OCI-M1 (cell line): Measurements from ENCODE around the gene LRRC3.
A peak's percentile ranks its signal among the peaks of the same experiment; 100 is the strongest.

ENCODE experiments used
- DNase-seq: peaks from one replicate; lab custom pipeline; 2025; lab: John Stamatoyannopoulos, UW

The LRRC3 gene

DNA sequence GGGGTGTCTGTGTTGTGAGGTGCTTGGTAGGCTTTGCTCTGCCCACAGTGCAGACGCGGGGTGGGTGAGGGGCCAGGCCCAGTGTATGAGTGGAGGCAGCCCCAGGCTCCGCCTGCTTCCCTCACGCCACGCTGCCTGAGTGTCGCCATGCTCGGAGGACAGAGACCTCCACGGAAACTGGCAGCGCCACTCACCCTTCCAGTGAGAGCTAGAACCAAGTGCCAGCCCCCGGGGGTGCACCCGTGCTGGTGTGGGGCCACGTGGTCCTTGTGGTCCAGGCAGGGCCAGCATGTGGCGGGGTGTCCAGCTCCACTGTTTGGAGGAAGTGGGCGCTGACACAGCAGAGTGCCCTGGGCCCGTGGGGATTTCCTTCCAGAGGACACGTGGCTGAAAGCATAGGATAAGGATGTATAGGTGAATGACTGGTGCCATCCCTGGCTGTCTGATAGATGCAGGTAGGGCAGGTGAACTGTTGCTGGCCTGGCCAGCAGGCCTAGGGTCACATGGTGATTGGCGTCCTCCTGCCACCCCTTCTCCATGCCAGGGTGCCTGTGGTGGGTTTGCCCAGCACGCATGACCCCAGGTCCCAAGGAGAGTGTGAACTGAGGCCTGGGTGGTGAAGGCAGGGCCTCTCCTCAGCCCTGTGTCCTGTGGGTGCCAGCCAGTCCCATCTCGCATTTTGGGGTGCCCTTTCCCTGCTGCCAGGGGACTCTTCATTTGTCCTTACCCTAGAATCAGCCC lies 3.8 kb downstream of the LRRC3 start:
- DNase-seq, result no peak

DNA sequence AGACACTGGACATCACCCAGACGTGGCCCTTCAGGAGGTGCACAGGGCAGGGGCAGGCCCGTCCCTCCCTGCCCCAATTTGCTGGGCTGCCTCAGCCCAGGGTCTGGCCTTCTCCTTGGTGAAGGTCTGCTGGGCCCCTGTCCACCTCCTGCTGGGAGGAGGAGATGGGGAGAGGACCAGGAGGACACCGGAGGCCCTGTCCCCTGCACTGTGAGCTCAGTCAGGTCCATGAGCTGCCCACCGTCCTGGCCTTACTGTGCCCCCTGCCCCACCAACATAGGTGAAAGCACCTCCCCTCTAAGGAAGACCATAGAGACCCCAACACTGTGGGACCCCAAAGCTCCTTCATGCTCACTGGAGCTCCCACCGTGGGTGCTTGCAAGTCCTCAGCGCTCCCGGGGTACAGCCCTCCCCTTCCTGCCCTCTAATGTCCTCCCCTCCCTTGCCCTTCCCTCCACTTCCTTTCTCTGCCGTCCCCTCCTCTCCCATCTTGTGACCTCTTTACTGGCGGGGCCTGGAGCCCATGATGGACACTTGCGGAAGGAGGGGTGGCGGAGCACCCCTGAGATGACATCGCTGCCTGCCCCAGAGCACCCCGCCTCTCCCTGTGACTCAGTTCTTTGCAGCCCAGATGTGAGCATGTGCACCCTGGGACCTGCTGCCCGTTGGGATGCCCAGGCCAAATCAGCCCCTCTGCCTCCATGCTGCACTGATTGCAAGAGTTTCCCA lies 4.6 kb downstream of the LRRC3 start:
- DNase-seq, result no peak

DNA sequence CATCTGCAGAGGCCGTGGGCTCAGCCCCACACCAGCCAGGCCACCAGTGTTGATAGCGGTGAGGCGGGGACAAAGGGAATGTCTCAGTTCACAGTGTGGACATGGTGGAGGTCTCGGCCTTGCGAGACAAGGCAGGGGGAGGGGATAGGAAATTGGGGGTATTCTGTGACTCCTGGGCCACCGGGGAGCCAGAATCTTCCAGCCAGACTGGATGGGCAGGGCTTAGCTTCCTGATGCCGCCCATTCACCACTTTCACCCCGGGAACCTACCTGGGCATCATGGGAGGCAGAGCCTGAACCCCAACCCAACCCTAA lies 5.1 kb downstream of the LRRC3 start:
- DNase-seq, result no peak

DNA sequence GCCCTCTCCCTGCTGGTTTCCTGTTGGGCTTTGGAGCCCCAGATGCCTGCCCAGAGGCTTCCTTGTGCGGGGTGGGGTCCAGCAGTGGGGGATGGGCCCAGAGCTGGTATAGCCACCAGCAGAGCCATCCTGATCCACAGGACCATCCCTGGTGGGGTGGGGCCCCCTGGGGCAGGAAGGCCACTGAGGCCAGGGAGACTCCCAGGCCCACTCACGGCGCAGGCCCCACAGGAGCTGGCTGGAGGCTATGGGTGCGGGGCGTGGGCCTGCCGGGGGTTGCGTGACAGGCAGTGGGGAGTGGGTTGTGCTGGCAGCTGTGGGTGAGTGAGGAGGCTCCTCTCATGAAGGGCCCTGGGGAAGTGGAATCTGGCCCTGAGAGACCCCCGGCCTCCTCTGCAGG lies 5.7 kb downstream of the LRRC3 start:
- no peak for DNase-seq

DNA sequence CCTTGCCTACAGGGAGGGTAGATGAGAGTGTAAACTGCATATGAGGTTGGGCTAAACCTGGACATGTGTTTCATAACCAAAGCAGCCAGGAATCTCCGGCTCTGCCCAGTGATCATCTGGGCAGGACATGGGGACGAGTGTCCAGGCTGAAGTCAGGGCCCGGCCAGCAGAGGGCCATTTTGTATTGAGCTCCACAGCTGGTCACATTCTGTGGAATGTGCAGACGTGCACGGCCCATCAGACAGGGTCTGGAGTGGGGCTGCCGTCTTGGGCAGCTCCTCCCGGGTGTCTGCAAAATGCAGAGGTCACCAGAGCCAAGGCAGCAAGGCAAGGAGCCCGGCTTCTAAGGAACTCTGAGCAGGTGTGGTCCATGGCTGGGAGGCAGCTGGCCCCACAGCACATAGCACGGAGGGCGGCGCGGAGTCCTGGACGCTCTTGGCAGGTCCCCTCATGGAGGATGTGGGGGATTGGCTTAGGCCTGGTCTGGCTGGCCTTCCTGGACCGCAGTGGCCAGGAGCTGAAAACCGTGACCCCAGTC lies 6.2 kb downstream of the LRRC3 start:
- peak; percentile 14 for DNase-seq

DNA sequence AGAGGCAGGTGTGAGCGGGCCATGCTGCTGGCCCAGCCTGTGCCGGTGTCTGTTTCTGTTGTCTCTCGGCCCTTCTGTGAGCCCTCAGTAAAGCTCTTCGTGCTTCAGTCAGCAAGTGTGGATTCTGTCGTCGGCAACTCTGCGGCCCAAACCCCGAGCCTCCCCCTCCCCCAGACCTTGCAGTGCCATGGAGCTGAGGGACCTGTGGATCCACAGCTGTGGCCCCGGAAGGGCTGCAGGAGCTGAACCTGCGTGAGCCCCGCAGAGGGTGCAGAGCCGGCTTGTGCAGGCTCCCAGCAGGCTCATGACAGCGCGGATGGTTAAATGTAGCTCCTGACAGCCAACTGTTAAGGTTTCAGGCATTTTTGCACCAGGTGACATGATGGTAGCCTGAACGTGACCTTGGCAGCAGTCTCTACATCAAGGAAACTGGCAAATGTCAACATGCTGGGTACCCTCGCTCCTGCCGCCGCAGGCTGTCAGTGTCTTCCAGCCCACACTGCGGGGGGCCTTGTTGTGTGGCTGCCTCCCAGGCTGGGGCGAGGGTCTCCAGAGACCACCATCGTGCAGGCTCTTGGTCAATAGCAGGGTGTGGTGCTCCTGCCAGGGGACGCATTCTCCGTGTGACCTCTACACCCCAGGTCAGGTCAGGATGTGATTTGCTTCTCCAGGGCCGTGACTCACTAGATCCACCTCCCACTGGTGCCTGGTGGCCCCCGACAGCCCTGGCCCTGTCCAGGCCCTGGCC lies 7.0 kb downstream of the LRRC3 start:
- DNase-seq, result no peak

DNA sequence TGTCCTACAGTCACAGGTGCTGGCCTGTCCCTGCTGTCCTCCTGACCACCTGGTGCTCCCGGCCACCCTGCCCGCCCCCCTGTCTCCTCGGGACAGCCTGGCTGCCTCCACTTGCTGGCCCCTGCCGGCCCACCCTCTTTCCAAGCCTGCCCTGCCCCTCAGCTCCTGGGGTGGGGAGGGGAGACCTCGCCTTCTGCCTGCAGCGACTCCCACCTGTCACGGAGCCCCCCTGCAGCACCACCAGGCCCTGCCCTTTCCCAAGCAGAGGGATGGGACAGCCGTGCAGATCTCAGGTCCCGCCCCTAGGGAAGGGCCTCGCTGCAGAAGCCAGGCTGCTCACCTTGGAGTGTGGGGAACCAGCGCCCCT lies 7.5 kb downstream of the LRRC3 start:
- no peak for DNase-seq

DNA sequence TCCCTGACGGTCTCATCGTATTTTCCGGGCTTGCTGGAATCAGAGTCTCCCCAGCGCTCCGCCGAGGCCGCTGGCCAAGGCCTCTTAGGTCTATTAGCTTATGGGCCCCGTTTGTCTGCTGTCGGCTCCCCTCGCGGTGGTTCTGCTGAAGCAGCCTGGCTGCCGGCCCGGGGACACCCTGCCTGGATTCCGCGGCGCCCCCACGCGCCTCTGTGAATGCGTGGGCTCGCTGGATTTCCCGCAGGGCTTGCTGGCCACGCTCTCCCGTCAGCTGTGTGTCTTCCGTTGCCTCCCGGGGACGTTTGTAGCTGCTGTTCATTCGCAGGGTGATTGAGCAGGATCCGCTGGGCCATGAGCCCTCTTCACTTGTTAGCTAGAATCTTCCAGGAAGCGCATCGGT lies 8.4 kb downstream of the LRRC3 start:
- DNase-seq, result no peak

DNA sequence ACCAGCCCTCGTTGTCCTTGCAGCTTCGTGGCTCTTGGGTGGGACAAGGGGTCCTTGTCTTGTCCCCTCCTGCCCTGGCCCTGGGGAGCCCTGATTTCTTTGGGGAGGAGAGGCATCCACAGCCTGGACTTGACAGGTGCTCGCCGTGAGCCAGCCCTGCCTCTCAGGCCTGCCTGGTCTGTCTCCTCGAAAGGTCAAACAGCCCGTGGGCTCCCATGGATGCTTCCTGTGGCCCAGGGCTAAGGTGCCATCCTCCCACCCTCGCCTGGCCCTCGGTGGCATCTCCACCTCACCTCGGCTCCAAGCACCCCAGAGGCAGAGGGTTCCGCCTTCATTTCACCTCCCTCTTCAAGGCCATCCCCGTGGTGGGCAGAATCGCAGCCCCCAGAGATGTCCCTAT lies 9.0 kb downstream of the LRRC3 start:
- DNase-seq, result no peak

DNA sequence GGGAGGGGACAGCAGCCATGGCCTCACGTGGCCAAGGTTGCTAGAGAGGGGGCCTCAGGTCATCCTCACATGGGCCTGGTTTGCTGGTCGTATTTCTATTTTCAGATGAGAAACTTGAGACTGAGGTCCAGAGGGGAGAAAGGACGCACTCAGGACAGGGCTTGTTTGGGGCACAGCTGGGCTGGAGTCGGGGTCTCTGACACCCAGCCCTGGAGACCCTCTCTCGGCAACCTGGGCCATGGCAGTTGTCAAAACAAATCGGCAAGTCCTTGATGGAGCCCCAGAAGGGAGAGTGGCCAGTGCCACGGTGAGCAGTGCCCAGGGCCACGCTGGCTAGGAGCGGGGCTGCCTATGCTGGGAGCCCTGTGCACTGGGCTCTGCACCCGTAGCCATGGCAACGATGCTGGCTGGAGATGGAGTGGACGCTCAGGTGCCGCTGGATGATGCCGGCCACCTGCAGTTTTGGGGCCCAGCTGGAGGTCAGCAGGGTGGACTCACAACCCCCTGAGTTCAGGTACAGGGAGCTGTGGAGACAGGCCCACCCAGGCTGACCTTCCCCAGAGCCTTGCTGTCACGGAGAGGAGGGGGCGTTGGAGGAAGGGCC lies 11.1 kb downstream of the LRRC3 start:
- DNase-seq, result no peak

DNA sequence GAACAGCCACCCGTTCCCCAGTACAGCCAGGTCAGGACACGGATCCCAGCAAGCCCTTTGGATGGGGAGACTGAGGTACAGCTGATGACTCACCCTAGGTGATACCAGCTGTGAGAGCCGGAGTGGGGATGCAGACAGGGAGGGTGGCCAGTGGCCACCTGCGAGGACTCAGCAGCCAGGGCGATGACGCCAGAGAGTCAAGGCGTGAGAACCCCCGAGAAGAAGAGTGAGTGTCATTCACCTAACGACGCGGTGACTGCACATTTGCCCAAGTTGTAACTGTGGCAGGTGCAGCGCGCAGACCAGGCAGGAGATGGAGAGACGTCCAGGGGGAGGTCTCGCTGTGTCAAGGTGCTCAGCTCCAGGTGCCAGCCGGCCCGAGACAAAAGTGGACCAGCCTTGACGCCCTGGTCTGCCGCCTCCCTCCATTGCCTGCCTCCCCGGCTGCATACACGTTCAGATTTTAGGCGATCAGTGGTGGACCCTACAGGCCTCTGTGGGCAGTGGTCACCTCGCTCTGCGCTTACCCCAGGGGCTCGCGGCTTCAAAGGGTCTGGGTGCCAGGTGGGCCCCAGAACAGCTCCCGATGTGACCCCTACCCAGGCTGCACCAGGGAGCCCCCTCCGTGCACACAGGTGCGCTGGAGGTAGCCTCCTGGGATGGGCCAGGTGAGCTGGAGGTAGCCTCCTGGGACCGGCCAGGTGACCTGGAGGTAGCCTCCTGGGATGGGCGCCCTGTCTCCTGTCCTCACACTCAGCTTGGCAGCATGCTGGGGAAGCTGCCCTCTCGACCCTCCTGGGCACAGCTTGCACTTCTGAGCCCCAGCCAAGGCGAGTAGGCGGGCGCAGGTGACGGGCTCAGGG lies 11.9 kb downstream of the LRRC3 start:
- no peak for DNase-seq

DNA sequence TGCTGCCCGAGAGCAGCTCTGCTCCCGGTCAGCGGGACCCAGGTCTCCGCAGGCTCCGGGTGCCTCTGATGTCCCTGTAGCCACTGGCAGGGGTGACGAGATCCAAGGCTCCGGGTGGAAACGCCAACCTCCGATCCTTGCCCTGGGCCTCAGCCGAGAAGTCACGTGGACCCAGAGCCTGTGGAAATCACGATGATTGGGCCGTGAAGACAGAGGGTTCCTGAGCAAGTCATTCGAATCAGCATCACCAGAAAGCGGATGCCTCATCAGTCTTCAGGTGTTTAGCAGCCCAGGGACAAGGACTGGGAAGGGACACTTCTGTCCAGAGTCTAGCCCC lies 12.5 kb downstream of the LRRC3 start:
- DNase-seq, result no peak

DNA sequence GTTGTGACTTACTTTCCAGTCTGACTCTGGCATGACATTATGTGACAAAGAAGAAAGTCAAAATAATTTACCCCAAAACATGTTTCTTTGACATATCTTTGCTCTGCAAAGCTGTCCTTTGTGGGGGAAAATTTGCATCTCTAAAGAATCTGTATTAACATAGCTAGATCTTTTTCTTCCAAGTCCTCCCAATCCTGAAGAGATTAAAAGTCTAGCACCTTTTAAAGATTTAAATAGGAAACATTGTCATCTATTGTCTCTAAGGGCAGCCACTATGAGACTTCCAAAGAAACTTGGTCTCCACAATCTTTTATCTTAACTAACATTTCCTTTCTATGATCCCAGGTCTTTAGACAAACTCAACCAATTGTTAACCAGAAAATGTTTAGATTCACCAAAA lies 16.0 kb downstream of the LRRC3 start:
- DNase-seq, result no peak

DNA sequence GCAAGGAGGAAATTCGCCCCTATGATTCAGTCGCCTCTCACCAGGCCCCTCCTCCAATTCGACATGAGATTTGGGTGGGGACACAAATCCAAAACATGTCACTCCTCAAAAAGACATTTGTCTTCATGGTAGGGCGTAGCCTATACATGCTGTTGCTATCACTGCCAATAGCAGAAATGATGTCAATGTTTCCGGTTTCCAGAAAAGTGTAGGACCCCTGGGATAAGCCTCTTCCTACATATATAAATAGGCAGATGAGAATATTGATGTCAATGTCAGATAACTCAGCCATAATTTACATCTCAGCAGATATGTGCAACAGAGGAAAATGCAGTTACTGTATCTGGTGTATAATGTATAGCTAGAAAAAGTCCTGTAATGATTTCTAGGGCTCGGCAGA lies 16.7 kb downstream of the LRRC3 start:
- no peak for DNase-seq

DNA sequence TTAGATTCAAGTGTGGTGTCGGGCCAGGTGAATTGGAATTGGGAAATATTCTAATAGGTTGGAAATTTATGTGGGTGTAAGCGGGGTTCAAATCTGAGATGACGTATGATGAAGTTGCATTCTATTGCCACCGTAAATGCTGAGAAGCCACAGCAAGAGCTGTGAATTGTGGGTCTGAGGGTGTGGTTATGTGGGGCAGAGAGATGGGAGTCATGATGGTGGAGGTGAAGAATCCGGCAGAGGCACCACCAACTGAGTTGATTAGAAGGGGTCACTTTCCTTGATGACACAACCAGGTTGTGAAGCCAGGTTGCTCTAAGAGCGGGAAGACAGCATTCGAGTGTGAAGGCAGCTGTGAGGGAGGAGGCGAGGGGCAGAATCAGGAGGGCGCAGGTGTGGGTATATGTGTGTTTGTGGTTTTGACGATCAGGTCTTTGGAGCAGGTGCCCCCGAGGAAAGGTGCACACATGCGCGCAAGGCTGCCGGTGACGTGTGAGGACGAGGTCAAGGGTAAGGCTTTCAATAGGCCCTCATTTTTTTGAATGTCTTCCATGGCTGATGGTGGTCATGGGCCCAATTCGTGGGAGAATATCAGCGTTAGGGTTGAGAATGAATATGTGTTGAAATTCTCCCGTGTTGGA lies 18.7 kb downstream of the LRRC3 start:
- no peak for DNase-seq

DNA sequence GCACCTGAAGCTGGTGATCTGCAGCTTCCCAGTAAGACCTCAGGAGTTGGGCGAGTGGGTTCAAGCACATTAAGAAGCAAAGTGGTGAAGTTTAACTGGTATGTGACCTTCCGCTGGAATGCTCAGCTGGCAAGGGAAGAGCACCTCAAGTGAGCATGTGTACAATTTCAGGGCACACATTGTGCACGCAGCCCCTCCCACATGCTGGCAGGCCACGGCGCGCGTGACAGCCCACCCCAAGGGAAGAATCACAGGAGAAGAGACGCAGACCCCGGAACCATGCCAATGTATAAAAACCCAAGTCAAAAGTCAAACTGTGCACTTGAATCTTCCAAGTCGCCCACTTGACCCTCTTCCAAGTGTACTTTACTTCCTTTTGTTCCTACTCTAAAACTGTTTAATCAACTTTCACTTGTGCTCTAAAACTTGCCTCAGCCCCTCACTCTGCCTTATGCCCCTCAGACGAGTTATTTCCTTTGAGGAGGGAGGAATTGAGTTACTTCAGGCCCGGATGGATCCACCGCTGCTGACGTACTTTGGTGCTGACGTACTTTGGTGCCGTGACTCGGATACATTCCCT lies 20.0 kb downstream of the LRRC3 start:
- DNase-seq, result no peak

DNA sequence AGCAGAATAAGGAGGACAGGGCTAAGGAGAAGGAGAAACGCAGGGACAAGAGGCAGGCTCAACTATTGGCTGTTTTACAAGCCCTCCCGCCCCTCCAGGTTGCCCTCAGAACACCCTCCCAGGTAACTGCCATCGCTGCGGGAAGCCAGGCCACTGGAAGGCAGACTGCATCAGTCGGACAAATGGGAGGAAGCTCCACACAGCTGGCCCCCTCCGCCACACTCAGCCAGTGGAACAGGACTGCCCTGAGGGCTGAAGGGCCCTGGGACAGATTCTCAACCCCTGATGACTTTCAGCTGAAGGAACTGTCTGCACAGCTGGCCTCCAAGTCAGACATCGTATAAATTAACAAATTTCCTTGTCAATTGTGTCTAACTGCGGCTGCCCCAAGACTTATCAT lies 21.8 kb downstream of the LRRC3 start:
- DNase-seq, result no peak

DNA sequence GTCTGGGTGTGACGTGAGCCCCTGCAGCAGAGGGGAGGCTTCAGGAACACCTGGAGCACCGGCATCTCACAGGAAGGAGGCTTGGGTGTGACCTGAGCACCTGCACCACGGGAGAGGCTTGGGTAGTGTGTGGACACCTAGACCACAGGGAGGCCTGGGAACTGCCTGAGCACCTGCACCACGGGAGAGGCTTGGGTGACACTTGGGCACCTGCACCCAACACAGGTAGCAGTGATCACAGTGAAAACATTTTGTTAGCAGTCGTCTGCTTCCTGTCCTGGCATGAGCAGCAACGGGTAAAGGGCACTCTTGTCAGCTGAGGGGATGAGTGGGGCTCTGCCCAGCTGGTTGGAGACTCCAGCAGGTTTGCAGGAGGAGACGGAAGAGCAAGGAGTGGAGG lies 22.4 kb downstream of the LRRC3 start:
- no peak for DNase-seq

DNA sequence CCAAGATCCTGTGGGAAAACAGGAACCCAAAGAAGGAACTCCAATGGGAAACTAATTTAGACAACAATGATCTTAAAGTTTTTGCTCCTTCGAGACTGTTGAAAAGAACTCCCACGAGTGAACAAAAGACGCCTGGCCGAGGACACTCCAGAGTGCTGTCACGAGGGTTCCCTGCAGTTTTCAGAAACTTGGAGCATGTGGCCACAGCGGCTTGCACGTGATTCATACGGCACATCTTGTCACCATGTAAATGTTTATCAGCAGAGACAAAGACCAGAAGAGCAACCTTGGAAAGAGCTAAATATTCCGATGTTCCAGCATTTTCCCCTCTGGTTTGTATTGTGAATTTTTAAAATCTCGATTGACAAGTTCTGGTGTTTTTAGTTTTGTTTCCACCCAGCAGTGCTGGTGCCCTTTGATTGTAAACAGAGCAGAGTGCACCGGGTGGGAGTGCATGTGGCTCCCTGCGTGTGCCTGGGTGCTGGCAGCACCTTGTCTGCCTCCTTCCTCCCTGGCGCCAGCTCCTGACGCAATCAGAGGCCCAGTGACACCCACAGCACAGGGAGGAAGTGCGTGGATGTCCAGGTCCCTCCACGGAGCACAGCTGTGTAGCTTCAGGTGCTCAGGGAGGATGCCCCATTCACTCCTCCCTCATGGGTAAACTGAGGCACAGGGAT lies 23.0 kb downstream of the LRRC3 start:
- DNase-seq, result no peak

DNA sequence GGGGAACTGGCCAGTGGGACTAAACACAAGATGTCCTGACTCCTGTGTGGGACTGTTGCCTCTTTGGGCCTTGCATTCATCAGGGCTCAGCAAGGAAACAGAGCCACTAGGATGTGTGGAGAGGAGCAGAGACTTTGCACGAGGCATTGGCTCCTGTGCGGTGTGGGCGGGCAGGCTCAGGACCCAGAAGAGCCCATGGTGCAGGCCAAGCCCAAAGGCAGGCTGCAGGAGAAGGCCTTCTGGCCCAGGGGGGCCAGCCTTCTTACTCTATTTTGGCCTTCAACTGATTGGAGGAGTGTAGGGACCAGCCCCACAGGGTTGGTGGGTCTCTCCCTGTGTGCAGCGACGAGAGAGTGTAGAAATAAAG lies 23.5 kb downstream of the LRRC3 start:
- no peak for DNase-seq
